Measurements from ENCODE around the gene PCDHB1.

PCDHB1 gene

GRCh38 chr5:141050622-141051520 lies at the start of gene PCDHB1:
TSS of gene PCDHB1 (plus strand) at chr5:141051374. CDS start at chr5:141051471, 97 bp downstream.
- no peak for DNase-seq (ENCODE audit: low read depth in 3 of 3)

GRCh38 chr5:141001446-141001843 lies 49.7 kb upstream of the PCDHB1 start:
- no peak for DNase-seq (ENCODE audit: low read depth in 3 of 3)

- DNase-seq (ENCODE audit: low read depth in 3 of 3) = no peak
Measured at GRCh38 chr5:141001844-141002604, 49.1 kb upstream of the PCDHB1 start.

GRCh38 chr5:141002605-141002965 lies 48.6 kb upstream of the PCDHB1 start:
- no peak for DNase-seq (ENCODE audit: low read depth in 3 of 3)

GRCh38 chr5:141003031-141003430 lies 48.1 kb upstream of the PCDHB1 start:
- DNase-seq (ENCODE audit: low read depth in 3 of 3) = no peak

GRCh38 chr5:141003791-141004611 lies 47.2 kb upstream of the PCDHB1 start:
- DNase-seq (ENCODE audit: low read depth in 3 of 3) = no peak

GRCh38 chr5:141007791-141008190 lies 43.4 kb upstream of the PCDHB1 start:
- no peak for DNase-seq (ENCODE audit: low read depth in 3 of 3)

- no peak for DNase-seq (ENCODE audit: low read depth in 3 of 3)
Measured at GRCh38 chr5:141010047-141010793, 41.0 kb upstream of the PCDHB1 start.

GRCh38 chr5:141017943-141018342 lies 33.2 kb upstream of the PCDHB1 start:
- DNase-seq (ENCODE audit: low read depth in 3 of 3) = no peak

- DNase-seq (ENCODE audit: low read depth in 3 of 3) = no peak
Measured at GRCh38 chr5:141022384-141022783, 28.8 kb upstream of the PCDHB1 start.

- no peak for DNase-seq (ENCODE audit: low read depth in 3 of 3)
Measured at GRCh38 chr5:141031006-141031405, 20.2 kb upstream of the PCDHB1 start.

GRCh38 chr5:141032626-141033025 lies 18.5 kb upstream of the PCDHB1 start:
- no peak for DNase-seq (ENCODE audit: low read depth in 3 of 3)

GRCh38 chr5:141039061-141039460 lies 12.1 kb upstream of the PCDHB1 start:
- DNase-seq (ENCODE audit: low read depth in 3 of 3) = no peak

GRCh38 chr5:141039517-141039916 lies 11.7 kb upstream of the PCDHB1 start:
- DNase-seq (ENCODE audit: low read depth in 3 of 3) = no peak

GRCh38 chr5:141040093-141040770 lies 10.9 kb upstream of the PCDHB1 start:
- DNase-seq (ENCODE audit: low read depth in 3 of 3) = no peak

GRCh38 chr5:141040771-141041426 lies 10.3 kb upstream of the PCDHB1 start:
- peak; percentile 10 to 15 (median 12) for DNase-seq (ENCODE audit: low read depth in 3 of 3)

GRCh38 chr5:141041427-141041785 lies 9.8 kb upstream of the PCDHB1 start:
- DNase-seq (ENCODE audit: low read depth in 3 of 3) = no peak

- no peak for DNase-seq (ENCODE audit: low read depth in 3 of 3)
Measured at GRCh38 chr5:141042555-141042954, 8.6 kb upstream of the PCDHB1 start.

GRCh38 chr5:141051521-141051866 lies 320 bp downstream of the PCDHB1 start:
- DNase-seq (ENCODE audit: low read depth in 3 of 3) = no peak

- no peak for DNase-seq (ENCODE audit: low read depth in 3 of 3)
Measured at GRCh38 chr5:141077826-141078225, 26.7 kb downstream of the PCDHB1 start.

Data from stimulated activated CD4-positive, alpha-beta T cell treated with anti-CD3 and anti-CD28 coated beads, TNF-alpha, amount 100 ng/mL, for 4 hours (primary cell).